HG02763 (cell line): ENCODE results near the gene DPP6.
A peak's percentile ranks its signal among the peaks of the same experiment; 100 is the strongest.

Experiments
- ATAC-seq: cut with Tn5 transposase; IDR thresholded peaks from one replicate; pipeline ENCODE4 v1.9.1; 2021; ENCODE audit warnings: mild to moderate bottlenecking, moderate library complexity; ENCODE audit not compliant: unreplicated experiment

DPP6 gene

GRCh38 chr7:154867068-154867467 is 814.9 kb downstream of the DPP6 start:
- peak; percentile 43 for ATAC-seq

GRCh38 chr7:154868921-154869320 is 816.7 kb downstream of the DPP6 start:
- no peak for ATAC-seq

GRCh38 chr7:154869436-154869835 is 817.2 kb downstream of the DPP6 start:
- no peak for ATAC-seq

- ATAC-seq: no peak
Observed at GRCh38 chr7:154871507-154871906, 819.3 kb downstream of the DPP6 start.

GRCh38 chr7:154871928-154872750 is 819.9 kb downstream of the DPP6 start:
- ATAC-seq: no peak

GRCh38 chr7:154872811-154873499 is 820.8 kb downstream of the DPP6 start:
- ATAC-seq: no peak

- no peak for ATAC-seq
Observed at GRCh38 chr7:154873500-154874121, 821.4 kb downstream of the DPP6 start.

GRCh38 chr7:154874409-154875113 is 822.4 kb downstream of the DPP6 start:
- no peak for ATAC-seq

GRCh38 chr7:154875297-154875696 is 823.1 kb downstream of the DPP6 start:
- ATAC-seq: no peak

- ATAC-seq: no peak
Observed at GRCh38 chr7:154876516-154876915, 824.3 kb downstream of the DPP6 start.

- ATAC-seq: no peak
Observed at GRCh38 chr7:154877031-154877430, 824.8 kb downstream of the DPP6 start.

- no peak for ATAC-seq
Observed at GRCh38 chr7:154879629-154880028, 827.4 kb downstream of the DPP6 start.

- no peak for ATAC-seq
Observed at GRCh38 chr7:154880513-154880912, 828.3 kb downstream of the DPP6 start.

- no peak for ATAC-seq
Observed at GRCh38 chr7:154881026-154881425, 828.8 kb downstream of the DPP6 start.

- no peak for ATAC-seq
Observed at GRCh38 chr7:154881526-154881925, 829.3 kb downstream of the DPP6 start.

GRCh38 chr7:154882931-154883474 is 830.8 kb downstream of the DPP6 start:
- no peak for ATAC-seq

GRCh38 chr7:154884348-154884920 is 832.2 kb downstream of the DPP6 start:
- no peak for ATAC-seq

GRCh38 chr7:154886591-154886990 is 834.4 kb downstream of the DPP6 start:
- ATAC-seq: no peak

GRCh38 chr7:154888690-154889089 is 836.5 kb downstream of the DPP6 start:
- ATAC-seq: no peak

GRCh38 chr7:154892459-154892858 is 840.3 kb downstream of the DPP6 start:
- ATAC-seq: no peak

- ATAC-seq: no peak
Observed at GRCh38 chr7:154896076-154896475, 843.9 kb downstream of the DPP6 start.
